Measurements from ENCODE around the gene PLEKHO2. TPM values are rescaled to one million over a fixed set of nuclear protein-coding genes. Genes with fewer than 3 reads are reported as not detected.

PLEKHO2 gene
- total and polyA plus RNA-seq, 10 of the 15 experiments (the other 5 are each of a cell fraction or from before 2014, with no cell fraction given), result 1.4 to 25.6 (median 20.5) TPM

GRCh38 chr15:64854526-64854925, 12.8 kb downstream of the PLEKHO2 start:
- POLR2A ChIA-PET, result no interaction called here

More at GRCh38 chr15:64854526-64854925, 12.8 kb downstream of the PLEKHO2 start:
- Histone ChIP-seq H3K27ac (ENCODE audit: control insufficient read depth, insufficient read depth) (no peak overlapping the region), H3K27me3 (replicated peaks in 1 of 2; ENCODE audit: control insufficient read depth in 2 of 2, insufficient read depth in 2 of 2, low read length in 1 of 2) (no peaks in the 10 kb centered on the region), H3K79me2 (ENCODE audit: control insufficient read depth, insufficient read depth, low read length) (peaks cover 17% of the 10 kb centered on the region), H3K4me3 (no peak overlapping the region), H2AFZ (ENCODE audit: control insufficient read depth, low read depth, low read length) (no peak overlapping the region), H3K4me2 (ENCODE audit: control insufficient read depth, insufficient read depth) (no peak overlapping the region), H3K9ac (ENCODE audit: control insufficient read depth, insufficient read depth, low read length) (no peak overlapping the region), H3K36me3 (ENCODE audit: control insufficient read depth in 2 of 2, insufficient read depth in 2 of 2, low read length in 1 of 2) (peaks cover 33 to 35% of the 10 kb centered on the region in 2 experiments), H3K4me1 (ENCODE audit: control insufficient read depth, insufficient read depth, low read length) (no peaks in the 10 kb centered on the region), H4K20me1 (ENCODE audit: control insufficient read depth, insufficient read depth) (peaks cover 2% of the 10 kb centered on the region), H3K9me3 (replicated peaks; ENCODE audit: control insufficient read depth, insufficient read depth, low read length) (no peaks in the 10 kb centered on the region)
- RAD21 ChIA-PET (ENCODE audit: unreplicated experiment), result no interaction called here
- CTCF ChIA-PET, result interaction anchor here (1.3 kb wide), 1 partner anchor 12 kb away, joined by 3 read pairs; no protein-coding TSS in a partner anchor
- intact Hi-C loops (cut with micrococcal nuclease; ENCODE audit: unreplicated experiment), result no loop called here
- SMC1A ChIA-PET (ENCODE audit: uncharacterized antibody, unreplicated experiment), result interaction anchor here (0.8 to 2.1 kb wide), 3 partner anchors 8 to 40 kb away, joined by 3 to 5 read pairs (median 3); no protein-coding TSS in a partner anchor
- DNase-seq (ENCODE audit: low read depth, low spot score) (no peak), ATAC-seq (no peak), FAIRE-seq (no peak)
- WGBS (ENCODE audit: insufficient coverage, insufficient replicate concordance, low lambda C conversion rate, missing lambda C conversion rate), result 100% methylated on average over 3 of the region's 3 CpGs
- no TSS peak for BruUV-seq (replicated peaks)
- TF ChIP-seq BCL11A (IDR thresholded peaks at IDR 0.05; ENCODE audit: low read depth, low read length), result no peak
- TF ChIP-seq BCLAF1 (IDR thresholded peaks at IDR 0.05), result no peak
- no peak for TF ChIP-seq JUNB (IDR thresholded peaks at IDR 0.05)
- in situ Hi-C loops (cut with MboI), result no loop called here
